A172 (cell line): ENCODE data around the gene LIPE. TPM values are rescaled to one million over a fixed set of nuclear protein-coding genes. Genes with fewer than 3 reads are reported as not detected.
"Not testable (repeated sequence)": the region's sequence is repeated elsewhere in the genome, so short reads cannot be mapped to it uniquely, and the experiment has no call there.

ENCODE experiments used
- DNase-seq: peaks from one replicate; pipeline ENCODE4 v3.0.0-alpha.2; 2015; ENCODE audit warnings: low spot score
- total RNA-seq: library from RNA; depleted of rRNA; stranded (reverse); fragments of >200 nt; shearing (Covaris generic); gene quantifications from 2 replicates; pipeline ENCODE4 v1.2.3, GENCODE V29; 2014; rRNA removed

The LIPE gene
- 1.2 TPM in 1 of 2 replicates, not detected in the other for total RNA-seq

GRCh38 chr19:42427313-42427712, at the start of gene LIPE:
TSS of gene LIPE (minus strand) at chr19:42427388. CDS start at chr19:42427149, 239 bp downstream.
- no peak for DNase-seq

GRCh38 chr19:42475366-42475765, 48.2 kb upstream of the LIPE start:
- DNase-seq = no peak

GRCh38 chr19:42474743-42475142, 47.6 kb upstream of the LIPE start:
- no peak for DNase-seq

GRCh38 chr19:42473686-42474085, 46.5 kb upstream of the LIPE start:
- no peak for DNase-seq

GRCh38 chr19:42472402-42473147, 45.4 kb upstream of the LIPE start:
- DNase-seq = no peak

- DNase-seq = peak; percentile 48
Measured at GRCh38 chr19:42471554-42472249, 44.5 kb upstream of the LIPE start.

- peak; percentile 20 for DNase-seq
Measured at GRCh38 chr19:42469311-42470235, 42.4 kb upstream of the LIPE start.

GRCh38 chr19:42468273-42468796, 41.1 kb upstream of the LIPE start:
- DNase-seq = peak; percentile 94

- peak; percentile 66 for DNase-seq
Measured at GRCh38 chr19:42467183-42467760, 40.1 kb upstream of the LIPE start.

GRCh38 chr19:42466521-42467182, 39.5 kb upstream of the LIPE start:
- DNase-seq = no peak

- no peak for DNase-seq
Measured at GRCh38 chr19:42465827-42466280, 38.7 kb upstream of the LIPE start.

- no peak for DNase-seq
Measured at GRCh38 chr19:42461700-42462324, 34.6 kb upstream of the LIPE start.

- not testable (repeated sequence) for DNase-seq
Measured at GRCh38 chr19:42461231-42461630, 34.0 kb upstream of the LIPE start.

- DNase-seq = no peak
Measured at GRCh38 chr19:42459926-42460325, 32.7 kb upstream of the LIPE start.

- DNase-seq = peak; percentile 70
Measured at GRCh38 chr19:42455621-42456081, 28.5 kb upstream of the LIPE start.

- no peak for DNase-seq
Measured at GRCh38 chr19:42455086-42455485, 27.9 kb upstream of the LIPE start.

- DNase-seq = no peak
Measured at GRCh38 chr19:42452590-42452989, 25.4 kb upstream of the LIPE start.

GRCh38 chr19:42450314-42450934, 23.2 kb upstream of the LIPE start:
- DNase-seq = peak; percentile 77

- DNase-seq = not testable (repeated sequence)
Measured at GRCh38 chr19:42448306-42448705, 21.1 kb upstream of the LIPE start.

GRCh38 chr19:42445948-42446347, 18.8 kb upstream of the LIPE start:
- no peak for DNase-seq
